ENCODE results near the gene OR7G1. TPM values are rescaled to one million over a fixed set of nuclear protein-coding genes. Genes with fewer than 3 reads are reported as not detected.

OR7G1 gene
- total and polyA plus RNA-seq, 2 of the 4 experiments (the other 2 are of a cell fraction) = not detected

- H3K79me1 ChIP-seq (ENCODE audit: low read depth in 1 of 2, low read length in 2 of 2) = peaks cover 12 to 14% of the 10 kb centered on the region in 2 experiments
- H3K4me1 ChIP-seq (ENCODE audit: control insufficient read depth, insufficient read depth, low read length) = no peaks in the 10 kb centered on the region
- no peak overlapping the region for H4K5ac ChIP-seq (ENCODE audit: low read depth, low read length)
- H2AK5ac ChIP-seq (ENCODE audit: low read depth, low read length) = no peak overlapping the region
- no peak overlapping the region for H2BK15ac ChIP-seq (ENCODE audit: low read depth, low read length)
- no peak overlapping the region for H3K27ac ChIP-seq (ENCODE audit: insufficient read depth, low read length)
- no peak overlapping the region for H2BK120ac ChIP-seq (ENCODE audit: low read depth, low read length)
- WGBS, 2 experiments (ENCODE audit: extremely low coverage in 2 of 2, insufficient read length in 1 of 2) = 83% methylated on average over 1 of the region's 3 CpGs; no CpG with 5 or more reads in 1 of the 2 experiments
- H2AFZ ChIP-seq (replicated peaks; ENCODE audit: low read length, poor library complexity) = no peak overlapping the region
- TF ChIP-seq MAFK (IDR thresholded peaks at IDR 0.05; ENCODE audit: low read depth, low read length) (no peak), MAZ (IDR thresholded peaks at IDR 0.05; ENCODE audit: borderline replicate concordance, low read depth, low read length) (no peak), RCOR1 (IDR thresholded peaks at IDR 0.05; ENCODE audit: insufficient replicate concordance, low read length) (no peak), RFX5 (IDR thresholded peaks at IDR 0.05; ENCODE audit: low read depth, low read length) (no peak), ELK1 (IDR thresholded peaks at IDR 0.05; ENCODE audit: borderline replicate concordance, low read depth, low read length) (no peak), CEBPB (IDR thresholded peaks at IDR 0.05; ENCODE audit: low read depth, low read length) (no peak), CTCF (conservative IDR thresholded peaks at IDR 0.05; ENCODE audit: low read depth, low read length) (no peak), RAD21 (IDR thresholded peaks at IDR 0.05; ENCODE audit: low read length) (no peak), FOS (IDR thresholded peaks at IDR 0.05; ENCODE audit: low read depth, low read length) (no peak), SMC3 (IDR thresholded peaks at IDR 0.05; ENCODE audit: low read depth, low read length) (no peak), CHD1 (IDR thresholded peaks at IDR 0.05; ENCODE audit: low read depth, low read length) (no peak), MXI1 (IDR thresholded peaks at IDR 0.05; ENCODE audit: borderline replicate concordance, low read depth, low read length) (no peak), USF2 (IDR thresholded peaks at IDR 0.05; ENCODE audit: low read depth, low read length) (no peak), BHLHE40 (IDR thresholded peaks at IDR 0.05; ENCODE audit: low read depth, low read length) (no peak), NFE2L2 (IDR thresholded peaks at IDR 0.05; ENCODE audit: low read depth, low read length) (no peak), POLR2A (IDR thresholded peaks at IDR 0.05; ENCODE audit: low read depth, low read length) (no peak)
- intact Hi-C loops (cut with micrococcal nuclease) = no loop called here
- ChIA-PET POLR2A (ENCODE audit: unreplicated experiment) (no interaction called here), CTCF (no interaction called here)
- no peak overlapping the region for H4K8ac ChIP-seq (ENCODE audit: low read depth in 2 of 2, low read length in 2 of 2)
- DNase-seq = no peak
- no peak overlapping the region for H2BK20ac ChIP-seq (ENCODE audit: low read depth, low read length)
- no peak overlapping the region for H3K18ac ChIP-seq (ENCODE audit: low read depth, low read length)
- H3K4me3 ChIP-seq (ENCODE audit: insufficient read depth, low read depth, low read length) = no peak overlapping the region
- H3K14ac ChIP-seq (replicated peaks; ENCODE audit: low read depth, low read length) = no peak overlapping the region
- H3K9me1 ChIP-seq (ENCODE audit: insufficient read depth, low read length) = no peaks in the 10 kb centered on the region
- no peak overlapping the region for H3K4ac ChIP-seq (ENCODE audit: low read depth, low read length)
- dilution Hi-C loops (cut with HindIII; ENCODE audit: low sequenced_read_pairs, unreplicated experiment) = no loop called here
- H3K4me2 ChIP-seq (ENCODE audit: low read depth, low read length) = no peak overlapping the region
- in situ Hi-C loops (cut with MboI; ENCODE audit: low sequenced_read_pairs) = loop anchor here (25.0 kb wide), 1 partner anchor 914 kb away; no protein-coding TSS in a partner anchor
- no peaks in the 10 kb centered on the region for H3K27me3 ChIP-seq (ENCODE audit: control insufficient read depth, insufficient read depth, low read length)
- no peak for ATAC-seq (ENCODE audit: low read depth)
- no peak overlapping the region for H3K9ac ChIP-seq (ENCODE audit: low read depth, low read length)
- peaks cover 21% of the 10 kb centered on the region for H4K20me1 ChIP-seq (ENCODE audit: insufficient read depth, low read length)
- no peak overlapping the region for H3K23ac ChIP-seq (ENCODE audit: low read depth, low read length)
- H2BK5ac ChIP-seq (ENCODE audit: low read depth, low read length, poor library complexity, severe bottlenecking) = no peak overlapping the region
- H3K56ac ChIP-seq (ENCODE audit: extremely low read depth, insufficient read depth, low read length) = no peak overlapping the region
- BruUV-seq (replicated peaks) = no TSS peak
- H3K9me3 ChIP-seq (ENCODE audit: control insufficient read depth, insufficient read depth, low read length) = peaks cover 51% of the 10 kb centered on the region
- no peak overlapping the region for H2AK9ac ChIP-seq (replicated peaks; ENCODE audit: low read depth, low read length, poor library complexity)
- peaks cover 33% of the 10 kb centered on the region for H3K36me3 ChIP-seq (ENCODE audit: control insufficient read depth, insufficient read depth, low read length)
- H4K91ac ChIP-seq (ENCODE audit: insufficient read depth, low read depth, low read length) = no peak overlapping the region
Observed at GRCh38 chr19:9148697-9149096, 33.1 kb upstream of the OR7G1 start.
